DOHH2 (cell line): ENCODE measurements around the gene TMEM151A.

ENCODE experiments used
- H3F3A ChIP-seq: fragments of 200-600 bp; sonication (generic), shearing (Covaris generic); 2 replicates; pipeline ENCODE4 v1.6.0; 2016; ENCODE audit warnings: antibody characterized with exemption, mild to moderate bottlenecking; ENCODE audit not compliant: control insufficient read depth, insufficient read depth
- H3K27ac ChIP-seq: fragments of 200-600 bp; sonication (generic); 2 replicates; pipeline ENCODE4 v1.5.1; 2014; ENCODE audit warnings: low read depth, mild to moderate bottlenecking, low read length, moderate library complexity
- H3K27me3 ChIP-seq: fragments of 200-600 bp; sonication (generic); 2 replicates; pipeline ENCODE4 v1.6.1; 2014; ENCODE audit warnings: mild to moderate bottlenecking, low read length, mixed read lengths; ENCODE audit not compliant: control insufficient read depth
- H3K36me3 ChIP-seq: fragments of 200-600 bp; sonication (generic); 2 replicates; pipeline ENCODE4 v1.6.1; 2014; ENCODE audit warnings: mild to moderate bottlenecking, low read length, moderate library complexity, mixed read lengths; ENCODE audit not compliant: control insufficient read depth
- H3K4me1 ChIP-seq: fragments of 200-600 bp; sonication (generic); 2 replicates; pipeline ENCODE4 v1.6.1; 2014; ENCODE audit warnings: mild to moderate bottlenecking, low read length, mixed read lengths; ENCODE audit not compliant: control insufficient read depth
- H3K4me2 ChIP-seq: fragments of 200-600 bp; sonication (generic); 2 replicates; pipeline ENCODE4 v1.6.0; 2014; ENCODE audit warnings: mild to moderate bottlenecking, low read length, moderate library complexity
- H3K4me3 ChIP-seq: fragments of 200-600 bp; sonication (generic); 2 replicates; pipeline ENCODE4 v1.5.1; 2014; ENCODE audit warnings: mild to moderate bottlenecking, low read length, mixed read lengths
- H3K79me2 ChIP-seq: fragments of 200-600 bp; sonication (generic); 2 replicates; pipeline ENCODE4 v1.6.1; 2014; ENCODE audit warnings: mild to moderate bottlenecking, low read length, mixed read lengths; ENCODE audit not compliant: control insufficient read depth
- H3K9me2 ChIP-seq: fragments of 200-600 bp; sonication (generic); replicated peaks from 2 replicates; pipeline ENCODE4 v1.6.1; 2014; ENCODE audit warnings: mild to moderate bottlenecking, low read length, mixed read lengths; ENCODE audit not compliant: control insufficient read depth
- H3K9me3 ChIP-seq: fragments of 200-600 bp; sonication (generic); 2 replicates; pipeline ENCODE4 v1.6.1; 2014; ENCODE audit warnings: antibody characterized with exemption, low read length, mixed read lengths; ENCODE audit not compliant: control insufficient read depth, insufficient read depth
- H4K20me1 ChIP-seq: fragments of 200-600 bp; sonication (generic); 2 replicates; pipeline ENCODE4 v1.6.0; 2014; ENCODE audit warnings: low read depth, mild to moderate bottlenecking, antibody characterized with exemption, low read length, moderate library complexity; ENCODE audit not compliant: control insufficient read depth, insufficient read depth
- CTCF ChIP-seq: fragments of 200-600 bp; sonication (generic); IDR thresholded peaks from one replicate; pipeline ENCODE4 v1.5.1; 2014; ENCODE audit warnings: antibody characterized with exemption, mild to moderate bottlenecking, low read depth, low read length; ENCODE audit not compliant: poor library complexity, severe bottlenecking
- EZH2phosphoT487 ChIP-seq: fragments of 200-600 bp; sonication (generic); IDR thresholded peaks from 2 replicates; pipeline ENCODE4 v1.6.1; 2017; ENCODE audit warnings: borderline replicate concordance, mild to moderate bottlenecking, antibody characterized with exemption, low read length, moderate library complexity, mixed read lengths

The TMEM151A gene

GRCh38 chr11:66339686-66340483, 48.2 kb downstream of the TMEM151A start:
- H3K36me3 ChIP-seq = peaks cover 43% of the 10 kb centered on the region
- no peak overlapping the region for H3K27ac ChIP-seq
- no peak for TF ChIP-seq EZH2phosphoT487
- no peak for TF ChIP-seq CTCF

GRCh38 chr11:66340596-66341501, 49.2 kb downstream of the TMEM151A start:
- Histone ChIP-seq H3F3A (peaks cover 6% of the 10 kb centered on the region; the same call in 1 of the 2 replicates), H3K9me2 (no peaks in the 10 kb centered on the region), H3K27ac (no peak overlapping the region), H3K27me3 (no peaks in the 10 kb centered on the region), H3K9me3 (no peaks in the 10 kb centered on the region), H3K4me2 (no peak overlapping the region), H3K79me2 (peaks cover 26% of the 10 kb centered on the region), H3K4me3 (no peak overlapping the region), H3K4me1 (peaks cover 28% of the 10 kb centered on the region), H4K20me1 (peaks cover 4% of the 10 kb centered on the region; the same call in 1 of the 2 replicates), H3K36me3 (peaks cover 43% of the 10 kb centered on the region)
- no peak for TF ChIP-seq EZH2phosphoT487
- TF ChIP-seq CTCF = no peak

More at GRCh38 chr11:66339686-66340483, 48.2 kb downstream of the TMEM151A start:
- no peak overlapping the region for H3K4me3 ChIP-seq
- H3K27me3 ChIP-seq = no peaks in the 10 kb centered on the region
- no peak overlapping the region for H3K4me2 ChIP-seq
- H3K79me2 ChIP-seq = peaks cover 23% of the 10 kb centered on the region
- H3K9me3 ChIP-seq = no peaks in the 10 kb centered on the region
- no peaks in the 10 kb centered on the region for H3F3A ChIP-seq
- peaks cover 4% of the 10 kb centered on the region; the same call in 1 of the 2 replicates for H4K20me1 ChIP-seq
- peaks cover 20% of the 10 kb centered on the region for H3K4me1 ChIP-seq
- no peaks in the 10 kb centered on the region for H3K9me2 ChIP-seq

GRCh38 chr11:66341502-66342126, 49.9 kb downstream of the TMEM151A start:
- Histone ChIP-seq H3K4me2 (no peak overlapping the region), H3K4me3 (no peak overlapping the region), H3K9me2 (no peaks in the 10 kb centered on the region), H3K4me1 (peaks cover 29% of the 10 kb centered on the region), H3K9me3 (no peaks in the 10 kb centered on the region), H4K20me1 (peaks cover 4% of the 10 kb centered on the region; the same call in 1 of the 2 replicates), H3K36me3 (peaks cover 43% of the 10 kb centered on the region), H3K27me3 (no peaks in the 10 kb centered on the region), H3K79me2 (peaks cover 30% of the 10 kb centered on the region), H3F3A (peaks cover 11% of the 10 kb centered on the region), H3K27ac (no peak overlapping the region)
- TF ChIP-seq EZH2phosphoT487 (no peak), CTCF (no peak)
